MV-4-11 (cell line): ENCODE results near the gene ATP1A2.

ENCODE experiments used
- DNase-seq: peaks from one replicate; lab custom pipeline; 2025; lab: John Stamatoyannopoulos, UW

ATP1A2 gene

GRCh38 chr1:160171980-160172379, 56.4 kb downstream of the ATP1A2 start:
- DNase-seq, result no peak

GRCh38 chr1:160177231-160177630, 61.7 kb downstream of the ATP1A2 start:
- no peak for DNase-seq

- no peak for DNase-seq
Measured at GRCh38 chr1:160177667-160178066, 62.1 kb downstream of the ATP1A2 start.

- DNase-seq, result no peak
Measured at GRCh38 chr1:160178731-160179130, 63.2 kb downstream of the ATP1A2 start.

GRCh38 chr1:160179336-160179735, 63.8 kb downstream of the ATP1A2 start:
- DNase-seq, result no peak

- DNase-seq, result no peak
Measured at GRCh38 chr1:160186246-160186645, 70.7 kb downstream of the ATP1A2 start.

GRCh38 chr1:160186729-160187128, 71.2 kb downstream of the ATP1A2 start:
- DNase-seq, result no peak

GRCh38 chr1:160187407-160187806, 71.8 kb downstream of the ATP1A2 start:
- DNase-seq, result no peak

GRCh38 chr1:160188341-160188740, 72.8 kb downstream of the ATP1A2 start:
- no peak for DNase-seq

- no peak for DNase-seq
Measured at GRCh38 chr1:160189649-160190625, 74.4 kb downstream of the ATP1A2 start, which contains the start of gene CASQ1. TSS of gene CASQ1 (plus strand) at chr1:160190575. CDS start at chr1:160190752, 177 bp downstream.

GRCh38 chr1:160191756-160192155, 76.2 kb downstream of the ATP1A2 start:
- no peak for DNase-seq

GRCh38 chr1:160192234-160192633, 76.7 kb downstream of the ATP1A2 start:
- DNase-seq, result no peak
